ENCODE measurements around the gene TECPR2. TPM values are rescaled to one million over a fixed set of nuclear protein-coding genes. Genes with fewer than 3 reads are reported as not detected.

The TECPR2 gene
- total RNA-seq, 3 donors from 2014 or later (not counting 1 experiment from before 2014, with no cell fraction given): 10.8 to 18.6 (median 15.3) TPM

DNA sequence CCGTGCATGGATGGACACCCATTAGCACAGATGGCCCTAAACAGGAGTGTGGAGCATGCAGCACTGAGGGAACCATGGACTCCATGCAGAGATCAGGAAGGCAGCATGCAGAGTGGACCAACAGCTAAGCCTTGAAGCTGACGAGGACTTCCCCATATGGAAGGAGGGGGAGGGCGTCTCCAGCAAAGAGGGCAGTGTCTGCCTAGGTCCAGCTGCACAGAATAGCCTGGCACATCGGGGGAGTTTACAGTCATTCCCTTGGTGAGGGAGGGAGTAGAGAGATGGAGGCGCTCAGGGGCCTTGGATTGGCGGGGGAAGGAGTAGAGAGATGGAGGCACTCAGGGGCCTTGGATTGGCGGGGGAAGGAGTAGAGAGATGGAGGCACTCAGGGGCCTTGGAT is 82.3 kb downstream of the TECPR2 start:
- 96% methylated on average over 7 of the region's 7 CpGs for WGBS (ENCODE audit: insufficient coverage)
- Histone ChIP-seq H3K27me3 (ENCODE audit: control insufficient read depth, insufficient read depth, low read length) (no peaks in the 10 kb centered on the region), H3K4me1 (ENCODE audit: control insufficient read depth, insufficient read depth, low read length) (no peaks in the 10 kb centered on the region), H3K4me3 (ENCODE audit: low read length) (no peak overlapping the region), H3K27ac (ENCODE audit: low read length) (no peak overlapping the region), H3K9me3 (ENCODE audit: control insufficient read depth, insufficient read depth, low read length) (no peaks in the 10 kb centered on the region), H3K36me3 (ENCODE audit: control insufficient read depth, insufficient read depth, low read length) (peaks cover 27% of the 10 kb centered on the region)
- H3K9me3 Mint-ChIP-seq: no peaks in the 10 kb centered on the region
- H3K4me3 Mint-ChIP-seq: no peak overlapping the region
- H3K27ac Mint-ChIP-seq: no peak overlapping the region
- no peaks in the 10 kb centered on the region for H3K36me3 Mint-ChIP-seq
- H3K4me1 Mint-ChIP-seq: no peaks in the 10 kb centered on the region
- intact Hi-C loops (cut with micrococcal nuclease): no loop called here
- no peak for DNase-seq
- TF ChIP-seq, protein P1, sequence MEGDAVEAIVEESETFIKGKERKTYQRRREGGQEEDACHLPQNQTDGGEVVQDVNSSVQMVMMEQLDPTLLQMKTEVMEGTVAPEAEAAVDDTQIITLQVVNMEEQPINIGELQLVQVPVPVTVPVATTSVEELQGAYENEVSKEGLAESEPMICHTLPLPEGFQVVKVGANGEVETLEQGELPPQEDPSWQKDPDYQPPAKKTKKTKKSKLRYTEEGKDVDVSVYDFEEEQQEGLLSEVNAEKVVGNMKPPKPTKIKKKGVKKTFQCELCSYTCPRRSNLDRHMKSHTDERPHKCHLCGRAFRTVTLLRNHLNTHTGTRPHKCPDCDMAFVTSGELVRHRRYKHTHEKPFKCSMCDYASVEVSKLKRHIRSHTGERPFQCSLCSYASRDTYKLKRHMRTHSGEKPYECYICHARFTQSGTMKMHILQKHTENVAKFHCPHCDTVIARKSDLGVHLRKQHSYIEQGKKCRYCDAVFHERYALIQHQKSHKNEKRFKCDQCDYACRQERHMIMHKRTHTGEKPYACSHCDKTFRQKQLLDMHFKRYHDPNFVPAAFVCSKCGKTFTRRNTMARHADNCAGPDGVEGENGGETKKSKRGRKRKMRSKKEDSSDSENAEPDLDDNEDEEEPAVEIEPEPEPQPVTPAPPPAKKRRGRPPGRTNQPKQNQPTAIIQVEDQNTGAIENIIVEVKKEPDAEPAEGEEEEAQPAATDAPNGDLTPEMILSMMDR (IDR thresholded peaks at IDR 0.05): no peak
- no peaks in the 10 kb centered on the region for H3K27me3 Mint-ChIP-seq (ENCODE audit: low read depth in 2 of 2)
- ATAC-seq: no peak

DNA sequence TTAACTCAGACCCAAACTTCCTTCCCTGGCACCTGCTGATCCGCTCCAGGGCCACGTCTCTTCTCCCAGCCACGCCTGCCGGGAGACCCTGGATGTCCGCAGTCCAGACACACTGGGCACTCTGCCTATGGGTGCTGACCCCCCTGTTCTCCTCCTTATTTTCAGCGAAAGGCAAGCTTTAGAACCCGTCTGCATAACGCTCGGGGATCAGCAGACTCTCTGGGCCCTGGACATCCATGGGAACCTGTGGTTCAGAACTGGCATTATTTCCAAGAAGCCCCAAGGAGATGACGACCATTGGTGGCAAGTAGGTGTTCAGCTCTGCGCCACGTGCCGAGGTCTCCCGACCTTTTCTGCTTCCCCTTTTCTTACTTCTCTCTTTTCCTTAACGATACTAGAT is 82.9 kb downstream of the TECPR2 start:
- H3K4me1 ChIP-seq (ENCODE audit: control insufficient read depth, insufficient read depth, low read length): no peaks in the 10 kb centered on the region
- H3K27ac Mint-ChIP-seq: no peak overlapping the region
- H3K9me3 ChIP-seq (ENCODE audit: control insufficient read depth, insufficient read depth, low read length): no peaks in the 10 kb centered on the region
- H3K9me3 Mint-ChIP-seq: no peaks in the 10 kb centered on the region
- H3K36me3 Mint-ChIP-seq: no peaks in the 10 kb centered on the region
- peaks cover 29% of the 10 kb centered on the region for H3K36me3 ChIP-seq (ENCODE audit: control insufficient read depth, insufficient read depth, low read length)
- ATAC-seq: no peak
- TF ChIP-seq, protein P1 (IDR thresholded peaks at IDR 0.05): no peak
- H3K4me1 Mint-ChIP-seq: no peaks in the 10 kb centered on the region
- no peak for DNase-seq
- H3K27me3 ChIP-seq (ENCODE audit: control insufficient read depth, insufficient read depth, low read length): no peaks in the 10 kb centered on the region
- no peak overlapping the region for H3K4me3 Mint-ChIP-seq
- 98% methylated on average over 12 of the region's 15 CpGs for WGBS (ENCODE audit: insufficient coverage)
- H3K27ac ChIP-seq (ENCODE audit: low read length): no peak overlapping the region
- H3K4me3 ChIP-seq (ENCODE audit: low read length): no peak overlapping the region
- H3K27me3 Mint-ChIP-seq (ENCODE audit: low read depth in 2 of 2): no peaks in the 10 kb centered on the region
- intact Hi-C loops (cut with micrococcal nuclease): no loop called here

DNA sequence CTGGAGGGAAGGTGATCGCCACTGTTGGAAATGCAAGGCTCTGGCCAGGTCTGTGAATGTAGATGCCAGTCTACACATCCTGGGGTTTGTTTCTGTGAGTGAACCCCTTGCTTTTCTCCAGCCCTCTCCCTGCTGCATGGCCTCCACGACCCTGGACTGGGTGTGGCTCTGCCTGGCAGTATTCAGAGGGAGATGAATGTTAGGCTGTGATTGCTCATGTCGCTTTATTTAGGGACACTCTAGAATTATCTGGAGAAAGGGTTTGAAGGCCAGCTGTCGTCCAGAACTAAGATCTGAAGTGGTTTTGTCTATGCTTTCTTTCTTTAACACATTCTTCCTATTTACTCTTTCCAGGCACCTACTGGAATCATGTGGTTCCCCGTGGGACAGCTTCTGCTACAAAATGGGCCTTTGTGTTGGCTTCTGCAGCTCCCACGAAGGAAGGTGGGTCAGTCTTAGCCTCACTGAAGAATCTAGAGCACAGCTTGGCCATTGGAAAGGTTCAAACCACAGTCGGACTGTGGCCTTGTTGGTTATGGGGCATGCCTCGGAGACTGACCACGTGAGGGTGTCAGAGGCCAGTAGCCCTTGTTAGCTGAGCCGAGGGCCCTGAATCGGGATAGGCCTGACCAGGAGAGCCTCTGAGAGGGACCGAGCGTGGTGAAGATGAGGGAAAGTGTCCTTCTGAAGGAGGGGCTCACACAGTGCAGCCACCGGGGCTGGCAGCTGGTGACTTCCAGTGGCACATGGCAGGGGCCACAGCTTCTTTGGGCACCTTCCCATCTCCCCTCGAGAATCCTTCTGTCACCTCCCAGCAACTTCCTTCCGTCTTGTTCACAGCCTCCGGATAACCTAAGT is 87.7 kb downstream of the TECPR2 start:
- H3K36me3 ChIP-seq (ENCODE audit: control insufficient read depth, insufficient read depth, low read length): peaks cover 23% of the 10 kb centered on the region
- Mint-ChIP-seq H3K36me3 (no peaks in the 10 kb centered on the region), H3K4me1 (no peaks in the 10 kb centered on the region), H3K4me3 (no peak overlapping the region), H3K9me3 (no peaks in the 10 kb centered on the region), H3K27ac (no peak overlapping the region), H3K27me3 (ENCODE audit: low read depth in 2 of 2) (no peaks in the 10 kb centered on the region)
- no peaks in the 10 kb centered on the region for H3K27me3 ChIP-seq (ENCODE audit: control insufficient read depth, insufficient read depth, low read length)
- no peak for DNase-seq
- no peak for ATAC-seq
- TF ChIP-seq, protein P1 (IDR thresholded peaks at IDR 0.05): no peak
- H3K4me3 ChIP-seq (ENCODE audit: low read length): no peak overlapping the region
- no peak overlapping the region for H3K27ac ChIP-seq (ENCODE audit: low read length)
- WGBS (ENCODE audit: insufficient coverage): 92% methylated on average over 17 of the region's 17 CpGs
- intact Hi-C loops (cut with micrococcal nuclease): no loop called here
- H3K9me3 ChIP-seq (ENCODE audit: control insufficient read depth, insufficient read depth, low read length): no peaks in the 10 kb centered on the region
- no peaks in the 10 kb centered on the region for H3K4me1 ChIP-seq (ENCODE audit: control insufficient read depth, insufficient read depth, low read length)

DNA sequence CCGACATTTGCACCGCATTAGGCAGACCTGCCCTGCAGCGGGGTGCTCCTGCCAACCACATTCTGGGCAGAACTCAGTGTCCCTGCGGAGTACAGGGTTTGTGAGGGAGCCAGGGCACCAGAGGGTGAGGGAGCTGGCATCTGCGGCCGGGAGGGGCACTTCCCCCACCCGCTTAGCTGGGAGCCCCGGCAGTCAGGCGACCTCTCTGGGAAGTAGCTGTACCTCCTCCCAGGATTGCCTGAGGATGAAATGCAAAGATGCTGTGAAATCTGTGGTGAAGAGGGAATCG is 88.3 kb downstream of the TECPR2 start:
- Mint-ChIP-seq H3K4me3 (no peak overlapping the region), H3K27me3 (ENCODE audit: low read depth in 2 of 2) (no peaks in the 10 kb centered on the region), H3K9me3 (no peaks in the 10 kb centered on the region), H3K27ac (no peak overlapping the region), H3K4me1 (no peaks in the 10 kb centered on the region), H3K36me3 (no peaks in the 10 kb centered on the region)
- H3K36me3 ChIP-seq (ENCODE audit: control insufficient read depth, insufficient read depth, low read length): peaks cover 23% of the 10 kb centered on the region
- no peak for ATAC-seq
- H3K4me1 ChIP-seq (ENCODE audit: control insufficient read depth, insufficient read depth, low read length): no peaks in the 10 kb centered on the region
- no peak for DNase-seq
- TF ChIP-seq, protein P1 (IDR thresholded peaks at IDR 0.05): no peak
- no peak overlapping the region for H3K4me3 ChIP-seq (ENCODE audit: low read length)
- H3K27me3 ChIP-seq (ENCODE audit: control insufficient read depth, insufficient read depth, low read length): no peaks in the 10 kb centered on the region
- no peaks in the 10 kb centered on the region for H3K9me3 ChIP-seq (ENCODE audit: control insufficient read depth, insufficient read depth, low read length)
- intact Hi-C loops (cut with micrococcal nuclease): no loop called here
- H3K27ac ChIP-seq (ENCODE audit: low read length): no peak overlapping the region
- 97% methylated on average over 10 of the region's 10 CpGs for WGBS (ENCODE audit: insufficient coverage)

Measured in natural killer cell (primary cell).